H1 (cell line): ENCODE data around the gene TRIM27. TPM values are rescaled to one million over a fixed set of nuclear protein-coding genes. Genes with fewer than 3 reads are reported as not detected.

Source experiments
- CTCF ChIA-PET: fragments of 300-600 bp; sonication (Branson Sonifier 250); formaldehyde crosslinking; loops from one replicate; lab custom pipeline; 2021; ENCODE audit not compliant: partially characterized antibody; lab: Charles Lee
- POLR2A ChIA-PET: fragments of 300-600 bp; sonication (Branson Sonifier 250); formaldehyde crosslinking; loops from one replicate; lab custom pipeline; 2021; ENCODE audit warnings: inconsistent platforms; ENCODE audit not compliant: partially characterized antibody; lab: Charles Lee
- DNase-seq, 2 experiments: peaks; one replicate each; pipeline versions ENCODE4 v3.0.0 to v3.0.0-alpha.2; 2010 to 2022; ENCODE audit warnings: low spot score in 2 of 2, low read depth in 1 of 2, mixed read lengths in 1 of 2
- FAIRE-seq: peaks from 2 replicates; lab custom pipeline; 2011; peaks lifted over from hg19 to GRCh38; lab: Jason Lieb, UNC
- H2AFZ ChIP-seq: 2 replicates; pipeline ENCODE4 v1.8.1; 2012; ENCODE audit warnings: low read length, inconsistent platforms
- H2AK5ac ChIP-seq: 2 replicates; pipeline ENCODE4 v1.6.1; 2013; ENCODE audit warnings: low read depth, low read length
- H2BK120ac ChIP-seq: replicated peaks from 2 replicates; pipeline ENCODE3; 2013; ENCODE audit warnings: low read depth, low read length, inconsistent platforms
- H2BK12ac ChIP-seq: 2 replicates; pipeline ENCODE4 v1.6.1; 2013; ENCODE audit warnings: low read depth, low read length
- H2BK15ac ChIP-seq: 2 replicates; pipeline ENCODE4 v1.6.1; 2013; ENCODE audit warnings: low read length
- H2BK20ac ChIP-seq: 2 replicates; pipeline ENCODE4 v1.6.1; 2013; ENCODE audit warnings: low read length
- H2BK5ac ChIP-seq: 2 replicates; pipeline ENCODE4 v1.6.1; 2013; ENCODE audit warnings: low read depth, low read length
- H3K14ac ChIP-seq: 2 replicates; pipeline ENCODE4 v1.6.1; 2013; ENCODE audit warnings: inconsistent platforms; ENCODE audit not compliant: insufficient read length
- H3K18ac ChIP-seq: 2 replicates; pipeline ENCODE4 v1.6.1; 2013; ENCODE audit warnings: low read length; ENCODE audit errors: extremely low read depth
- H3K23ac ChIP-seq: 2 replicates; pipeline ENCODE4 v1.6.1; 2013; ENCODE audit warnings: inconsistent platforms; ENCODE audit not compliant: insufficient read length
- H3K23me2 ChIP-seq: 2 replicates; pipeline ENCODE4 v1.6.1; 2013; ENCODE audit warnings: low read depth, low read length
- H3K27ac ChIP-seq: 2 replicates; pipeline ENCODE4 v1.6.1; 2011; ENCODE audit warnings: low read depth, low read length, inconsistent platforms
- H3K27me3 ChIP-seq, 4 experiments: replicated peaks in 1 of 4; 1 replicate in 1 of 4; 2 replicates in 3 of 4; pipeline versions ENCODE4 v1.6.1 to v1.8.1; 2011 to 2013; ENCODE audit warnings: low read length in 3 of 4, mild to moderate bottlenecking in 3 of 4, inconsistent platforms in 2 of 4, mixed read lengths in 2 of 4, moderate library complexity in 1 of 4; ENCODE audit not compliant: control insufficient read depth in 3 of 4, insufficient read depth in 3 of 4; ENCODE audit errors: extremely low read depth in 1 of 4
- H3K36me3 ChIP-seq, 4 experiments: 2 replicates each; pipeline versions ENCODE4 v1.6.1 to v1.8.1; 2011 to 2013; ENCODE audit warnings: mild to moderate bottlenecking in 4 of 4, low read length in 3 of 4, moderate library complexity in 2 of 4, control low read depth in 1 of 4, inconsistent platforms in 1 of 4; ENCODE audit not compliant: insufficient read depth in 4 of 4, control insufficient read depth in 2 of 4
- H3K4ac ChIP-seq: replicated peaks from 2 replicates; pipeline ENCODE3; 2013; ENCODE audit warnings: low read length, low read depth, mixed read lengths, inconsistent platforms; ENCODE audit not compliant: insufficient read length
- H3K4me1 ChIP-seq, 4 experiments: replicated peaks in 1 of 4; 1 replicate in 1 of 4; 2 replicates in 3 of 4; pipeline versions ENCODE4 v1.6.1 to v1.8.1; 2011 to 2013; ENCODE audit warnings: low read length in 3 of 4, inconsistent platforms in 2 of 4, mixed read lengths in 1 of 4; ENCODE audit not compliant: insufficient read depth in 4 of 4, control insufficient read depth in 3 of 4
- H3K4me2 ChIP-seq, 2 experiments: 2 replicates each; pipeline versions ENCODE4 v1.6.1 to v1.8.1; 2011 to 2013; ENCODE audit warnings: low read depth in 2 of 2, low read length in 2 of 2, control low read depth in 1 of 2, inconsistent platforms in 1 of 2, mild to moderate bottlenecking in 1 of 2; ENCODE audit not compliant: insufficient read depth in 1 of 2
- H3K4me3 ChIP-seq, 4 experiments: fragments of 200-600, 300-600 bp in 1 of 4; sonication (generic), shearing (Covaris generic), sonication (Bioruptor Twin) in 1 of 4; 2 replicates each; pipeline versions ENCODE4 v1.5.1 to v1.8.1; 2011 to 2016; ENCODE audit warnings: low read length in 4 of 4, low read depth in 3 of 4, control low read depth in 2 of 4, inconsistent platforms in 2 of 4, mild to moderate bottlenecking in 2 of 4, mixed read lengths in 1 of 4, moderate library complexity in 1 of 4; ENCODE audit not compliant: insufficient read depth in 2 of 4; ENCODE audit errors: extremely low read depth in 1 of 4
- H3K56ac ChIP-seq: replicated peaks from 2 replicates; pipeline ENCODE3; 2013; ENCODE audit warnings: low read depth, mild to moderate bottlenecking, mixed read lengths, low read length, inconsistent platforms; ENCODE audit not compliant: insufficient read length
- H3K79me1 ChIP-seq: 2 replicates; pipeline ENCODE4 v1.6.1; 2013; ENCODE audit warnings: low read depth, low read length, control low read depth
- H3K79me2 ChIP-seq, 2 experiments: 2 replicates each; pipeline versions ENCODE4 v1.6.1 to v1.8.1; 2012 to 2013; ENCODE audit warnings: low read length in 2 of 2, mild to moderate bottlenecking in 2 of 2, inconsistent platforms in 1 of 2; ENCODE audit not compliant: insufficient read depth in 2 of 2, control insufficient read depth in 1 of 2
- H3K9ac ChIP-seq, 4 experiments: replicated peaks in 1 of 4; 1 replicate in 1 of 4; 2 replicates in 3 of 4; pipeline versions ENCODE4 v1.6.1 to v1.8.1; 2011 to 2013; ENCODE audit warnings: low read depth in 3 of 4, low read length in 3 of 4, control low read depth in 2 of 4, mild to moderate bottlenecking in 2 of 4, moderate library complexity in 2 of 4, inconsistent platforms in 1 of 4; ENCODE audit errors: extremely low read depth in 1 of 4
- H3K9me3 ChIP-seq, 2 experiments: 2 replicates each; pipeline versions ENCODE4 v1.6.1 to v1.8.1; 2012 to 2013; ENCODE audit warnings: mild to moderate bottlenecking in 2 of 2, moderate library complexity in 2 of 2, control low read depth in 1 of 2, inconsistent platforms in 1 of 2, low read depth in 1 of 2, low read length in 1 of 2, mixed read lengths in 1 of 2; ENCODE audit not compliant: insufficient read depth in 2 of 2
- H4K20me1 ChIP-seq, 2 experiments: replicated peaks in 1 of 2; 2 replicates each; pipeline versions ENCODE3 to v1.8.1; 2011 to 2013; ENCODE audit warnings: inconsistent platforms in 2 of 2, low read length in 2 of 2, mild to moderate bottlenecking in 1 of 2; ENCODE audit not compliant: insufficient read depth in 2 of 2, control insufficient read depth in 1 of 2
- H4K5ac ChIP-seq: 2 replicates; pipeline ENCODE4 v1.6.1; 2013; ENCODE audit warnings: low read length, low read depth, mixed read lengths, inconsistent platforms; ENCODE audit not compliant: insufficient read length
- H4K8ac ChIP-seq: 2 replicates; pipeline ENCODE4 v1.8.0; 2013; ENCODE audit warnings: mild to moderate bottlenecking, moderate library complexity, low read length, inconsistent platforms; ENCODE audit not compliant: insufficient read depth; ENCODE audit errors: extremely low read depth
- H4K91ac ChIP-seq: replicated peaks from 2 replicates; pipeline ENCODE3; 2013; ENCODE audit warnings: low read length, mixed read lengths, inconsistent platforms; ENCODE audit not compliant: insufficient read length
- BACH1 ChIP-seq: IDR thresholded peaks from 2 replicates; pipeline ENCODE4 v1.6.1; 2012; ENCODE audit warnings: low read length, improper control_type of control experiment
- CEBPB ChIP-seq: IDR thresholded peaks from 2 replicates; pipeline ENCODE4 v1.6.1; 2012; ENCODE audit warnings: low read depth, low read length
- CHD1 ChIP-seq: IDR thresholded peaks from 2 replicates; pipeline ENCODE4 v1.6.1; 2012; ENCODE audit warnings: low read depth, low read length, improper control_type of control experiment
- FOSL1 ChIP-seq: IDR thresholded peaks from 2 replicates; pipeline ENCODE4 v1.6.1; 2011; ENCODE audit warnings: mild to moderate bottlenecking, low read depth, low read length, moderate library complexity; ENCODE audit not compliant: insufficient read depth
- KDM1A ChIP-seq: fragments of 200-600, 300-600 bp; sonication (generic); IDR thresholded peaks from 2 replicates; pipeline ENCODE4 v1.7.1; 2016; ENCODE audit warnings: mild to moderate bottlenecking, low read length, borderline replicate concordance
- MAFK ChIP-seq: IDR thresholded peaks from 2 replicates; pipeline ENCODE4 v1.6.1; 2012; ENCODE audit warnings: low read depth, mild to moderate bottlenecking, improper control_type of control experiment, low read length
- POU5F1 ChIP-seq: IDR thresholded peaks from 2 replicates; pipeline ENCODE4 v1.6.1; 2011; ENCODE audit warnings: low read depth, mild to moderate bottlenecking, low read length, moderate library complexity
- RFX5 ChIP-seq: IDR thresholded peaks from 2 replicates; pipeline ENCODE4 v1.6.1; 2011; ENCODE audit warnings: low read depth, low read length, improper control_type of control experiment, borderline replicate concordance
- RXRA ChIP-seq: IDR thresholded peaks from 2 replicates; pipeline ENCODE4 v1.6.1; 2011; ENCODE audit warnings: low read depth, mild to moderate bottlenecking, low read length, moderate library complexity; ENCODE audit not compliant: insufficient read depth
- ZNF274 ChIP-seq: IDR thresholded peaks from 2 replicates; pipeline ENCODE4 v1.7.0; 2012; ENCODE audit warnings: low read length, borderline replicate concordance; ENCODE audit errors: extremely low read depth
- WGBS, 2 experiments: shearing (Covaris generic) in 1 of 2; methylation state at CpG; one replicate each; pipeline versions ENCODE4 v1.1.6 to v1.1.7; 2013 to 2015; ENCODE audit warnings: low lambda C conversion rate in 2 of 2, mixed read lengths in 2 of 2, inconsistent platforms in 1 of 2, low coverage in 1 of 2, missing lambda C conversion rate in 1 of 2; ENCODE audit not compliant: insufficient replicate concordance in 2 of 2, insufficient coverage in 1 of 2, insufficient read length in 1 of 2; ENCODE audit errors: extremely low coverage in 1 of 2, missing lambda C conversion rate in 1 of 2; 5-methylcytosine and 5-hydroxymethylcytosine counted together
- polyA plus RNA-seq, 7 experiments: library from polyadenylated mRNA; depleted of rRNA in 3 of 7; stranded (reverse) in 5 of 7; unstranded in 2 of 7; fragments of >200 nt in 5 of 7; fragments of 200-250 nt in 2 of 7; gene quantifications; 1 replicate in 5 of 7; 2 replicates in 1 of 7; 4 replicates in 1 of 7; pipeline versions ENCODE4 v1.2.1 to v1.2.3, GENCODE V29; 2011 to 2013; ENCODE audit warnings: missing spikeins in 2 of 7, mixed read lengths in 2 of 7
- total RNA-seq: library from RNA; stranded (reverse); fragmentation: NEBNext Ultra II Directional; extraction: Animal tissue kit (Norgen Biotek cat#: 25700); gene quantifications from 2 replicates; pipeline ENCODE4 v1.2.1, GENCODE V29; 2021
- TF ChIP-seq, protein P1 (sequence below): IDR thresholded peaks from 2 replicates; pipeline ENCODE4 v1.6.1; 2012; ENCODE audit warnings: low read length, inconsistent platforms
- TF ChIP-seq, protein P2 (sequence below): IDR thresholded peaks from 2 replicates; pipeline ENCODE4 v1.6.1; 2011; ENCODE audit warnings: low read length, improper control_type of control experiment

TRIM27 gene
- total and polyA plus RNA-seq, 2 of the 8 experiments (the other 6 are each of a cell fraction or from before 2014, with no cell fraction given), result 76.4 to 85.9 TPM

DNA sequence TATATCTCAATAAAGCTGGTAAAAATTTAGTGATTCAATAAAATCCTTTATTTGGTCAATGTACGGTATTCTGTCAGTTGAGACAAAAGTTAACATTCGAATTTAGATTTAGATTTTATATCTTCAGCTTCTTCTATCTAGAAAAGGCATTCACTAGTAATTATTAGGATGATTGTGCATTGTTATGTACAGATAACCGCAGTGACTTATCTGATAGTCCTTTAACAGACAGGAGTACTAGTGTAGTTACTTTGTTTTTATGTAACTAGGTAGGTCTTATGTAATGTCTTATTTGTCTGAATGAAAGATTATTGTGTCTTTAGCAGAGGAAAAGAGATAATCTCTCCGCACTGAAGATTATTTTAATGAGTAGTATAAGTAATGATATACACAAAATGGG, 31.3 kb downstream of the TRIM27 start:
- H3K9ac ChIP-seq, result no peak overlapping the region
- H3K27ac ChIP-seq, result no peak overlapping the region
- no peak overlapping the region for H2BK5ac ChIP-seq
- H2AK5ac ChIP-seq, result no peak overlapping the region
- ChIA-PET POLR2A (interaction anchor here (2.0 to 3.4 kb wide), 2 partner anchors 11 to 27 kb away, joined by 6 to 11 read pairs; no protein-coding TSS in a partner anchor), CTCF (interaction anchor here (1.1 to 2.0 kb wide), 2 partner anchors 19 to 44 kb away, joined by 3 to 8 read pairs; no protein-coding TSS in a partner anchor)
- H2AFZ ChIP-seq, result no peak overlapping the region
- no peak overlapping the region for H4K91ac ChIP-seq
- H2BK15ac ChIP-seq, result no peak overlapping the region
- no peaks in the 10 kb centered on the region for H3K4me1 ChIP-seq
- DNase-seq, result no peak
- H3K27me3 ChIP-seq, result no peaks in the 10 kb centered on the region
- no peak overlapping the region for H3K4me2 ChIP-seq
- no peaks in the 10 kb centered on the region for H3K79me2 ChIP-seq
- H3K79me1 ChIP-seq, result no peaks in the 10 kb centered on the region
- no peaks in the 10 kb centered on the region for H4K20me1 ChIP-seq
- H3K4ac ChIP-seq, result no peak overlapping the region
- no peaks in the 10 kb centered on the region for H3K9me3 ChIP-seq
- H2BK120ac ChIP-seq, result no peak overlapping the region
- no peak overlapping the region for H2BK20ac ChIP-seq
- FAIRE-seq, result no peak
- H3K36me3 ChIP-seq, result no peaks in the 10 kb centered on the region
- no peak overlapping the region for H3K56ac ChIP-seq
- H3K23ac ChIP-seq, result no peak overlapping the region
- H3K14ac ChIP-seq, result no peak overlapping the region
- H3K23me2 ChIP-seq, result no peaks in the 10 kb centered on the region
- H3K4me3 ChIP-seq, result no peak overlapping the region
- H3K18ac ChIP-seq, result no peak overlapping the region
- no peak overlapping the region for H4K8ac ChIP-seq
- no peak overlapping the region for H4K5ac ChIP-seq
- 85% methylated on average over 4 of the region's 4 CpGs; no CpG with 5 or more reads in 1 of the 2 experiments for WGBS, 2 experiments
- H2BK12ac ChIP-seq, result no peak overlapping the region
- TF ChIP-seq, protein P1, sequence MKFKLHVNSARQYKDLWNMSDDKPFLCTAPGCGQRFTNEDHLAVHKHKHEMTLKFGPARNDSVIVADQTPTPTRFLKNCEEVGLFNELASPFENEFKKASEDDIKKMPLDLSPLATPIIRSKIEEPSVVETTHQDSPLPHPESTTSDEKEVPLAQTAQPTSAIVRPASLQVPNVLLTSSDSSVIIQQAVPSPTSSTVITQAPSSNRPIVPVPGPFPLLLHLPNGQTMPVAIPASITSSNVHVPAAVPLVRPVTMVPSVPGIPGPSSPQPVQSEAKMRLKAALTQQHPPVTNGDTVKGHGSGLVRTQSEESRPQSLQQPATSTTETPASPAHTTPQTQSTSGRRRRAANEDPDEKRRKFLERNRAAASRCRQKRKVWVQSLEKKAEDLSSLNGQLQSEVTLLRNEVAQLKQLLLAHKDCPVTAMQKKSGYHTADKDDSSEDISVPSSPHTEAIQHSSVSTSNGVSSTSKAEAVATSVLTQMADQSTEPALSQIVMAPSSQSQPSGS, result no peak
- TF ChIP-seq CEBPB (no peak), ZNF274 (no peak), FOSL1 (no peak), CHD1 (no peak), MAFK (no peak), POU5F1 (no peak), BACH1 (no peak), RXRA (no peak), KDM1A (no peak), RFX5 (no peak)
- TF ChIP-seq, protein P2, sequence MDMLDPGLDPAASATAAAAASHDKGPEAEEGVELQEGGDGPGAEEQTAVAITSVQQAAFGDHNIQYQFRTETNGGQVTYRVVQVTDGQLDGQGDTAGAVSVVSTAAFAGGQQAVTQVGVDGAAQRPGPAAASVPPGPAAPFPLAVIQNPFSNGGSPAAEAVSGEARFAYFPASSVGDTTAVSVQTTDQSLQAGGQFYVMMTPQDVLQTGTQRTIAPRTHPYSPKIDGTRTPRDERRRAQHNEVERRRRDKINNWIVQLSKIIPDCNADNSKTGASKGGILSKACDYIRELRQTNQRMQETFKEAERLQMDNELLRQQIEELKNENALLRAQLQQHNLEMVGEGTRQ, result no peak
